EL (cell line): Measurements from ENCODE around the gene SOX10.

Experiments used
- DNase-seq: peaks from one replicate; pipeline ENCODE4 v3.0.0-alpha.2; 2016

SOX10 gene

GRCh38 chr22:38016182-38017151 lies 32.1 kb upstream of the SOX10 start:
- no peak for DNase-seq

GRCh38 chr22:38014083-38014482 lies 29.7 kb upstream of the SOX10 start:
- DNase-seq, result no peak

- DNase-seq, result peak; percentile 30
Observed at GRCh38 chr22:38012604-38013072, 28.3 kb upstream of the SOX10 start.

DNA sequence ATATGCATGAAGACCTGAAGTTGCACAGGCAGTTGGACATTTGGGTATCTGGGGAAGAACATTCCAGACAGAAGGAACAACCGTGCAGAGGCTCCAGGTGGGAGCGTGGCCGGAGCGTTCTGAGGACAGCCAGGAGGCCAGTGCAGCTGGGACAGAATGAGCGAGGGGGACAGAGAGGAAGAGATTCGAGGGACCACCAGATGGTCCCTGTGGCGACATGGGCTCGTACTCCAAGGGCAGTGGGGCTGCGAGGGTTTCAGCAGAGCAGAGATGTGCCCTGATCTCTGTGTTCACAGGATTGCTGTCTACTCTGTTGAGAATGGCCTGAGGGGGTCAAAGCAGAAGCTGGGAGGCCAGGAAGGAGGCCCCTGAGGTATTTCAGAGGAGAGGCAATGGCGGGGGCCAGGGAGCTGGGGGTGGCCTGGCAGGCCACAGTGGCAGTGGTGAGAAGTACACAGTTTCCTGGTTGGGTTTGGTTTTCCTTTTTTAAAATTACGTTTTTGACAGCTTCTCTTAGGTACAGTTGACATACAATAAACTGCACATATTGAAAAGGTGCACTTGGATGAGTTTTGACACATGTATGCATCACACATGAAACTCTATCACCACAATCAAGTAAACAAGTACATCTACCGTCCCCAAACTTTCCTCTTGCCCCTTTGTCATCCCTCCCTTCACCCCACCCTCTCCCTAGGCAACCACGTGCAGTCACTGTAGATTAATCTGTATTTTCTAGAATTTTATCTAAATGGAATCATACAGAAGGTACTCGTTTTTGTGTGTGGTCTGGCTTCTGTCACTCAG lies 24.8 kb upstream of the SOX10 start:
- DNase-seq, result no peak

DNA sequence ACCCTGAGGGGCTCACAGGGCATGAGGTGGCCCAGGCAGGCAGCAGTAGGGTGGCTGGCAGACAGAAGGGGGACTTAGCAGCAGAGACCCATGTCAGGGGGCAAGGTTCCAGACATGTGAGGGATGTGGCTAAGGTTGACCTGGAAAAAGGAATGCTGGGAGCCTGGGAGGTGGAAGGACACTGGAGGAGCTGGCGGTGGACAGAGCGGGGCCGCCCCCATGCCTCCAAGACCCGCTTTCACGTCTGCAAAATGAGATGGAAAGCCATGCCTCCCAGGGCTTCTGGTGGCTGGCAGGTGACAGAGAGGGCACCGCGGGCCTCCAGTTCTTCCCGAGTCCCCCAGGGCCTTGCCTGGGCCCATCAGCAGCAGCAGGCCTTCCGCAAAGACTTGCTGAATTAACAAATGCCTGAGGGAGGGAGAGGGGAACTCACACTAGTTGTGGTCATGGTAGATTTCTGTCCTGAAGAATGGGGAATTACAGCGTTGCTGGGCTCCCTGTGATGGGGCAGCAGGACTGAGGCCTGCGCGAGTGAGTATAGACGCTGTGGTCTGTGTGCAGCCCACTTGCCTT lies 23.1 kb upstream of the SOX10 start:
- DNase-seq, result no peak

- no peak for DNase-seq
Observed at GRCh38 chr22:38006906-38007305, 22.6 kb upstream of the SOX10 start.

GRCh38 chr22:38005943-38006342 lies 21.6 kb upstream of the SOX10 start:
- no peak for DNase-seq

GRCh38 chr22:37999640-38000272 lies 15.4 kb upstream of the SOX10 start:
- DNase-seq, result peak; percentile 66

DNA sequence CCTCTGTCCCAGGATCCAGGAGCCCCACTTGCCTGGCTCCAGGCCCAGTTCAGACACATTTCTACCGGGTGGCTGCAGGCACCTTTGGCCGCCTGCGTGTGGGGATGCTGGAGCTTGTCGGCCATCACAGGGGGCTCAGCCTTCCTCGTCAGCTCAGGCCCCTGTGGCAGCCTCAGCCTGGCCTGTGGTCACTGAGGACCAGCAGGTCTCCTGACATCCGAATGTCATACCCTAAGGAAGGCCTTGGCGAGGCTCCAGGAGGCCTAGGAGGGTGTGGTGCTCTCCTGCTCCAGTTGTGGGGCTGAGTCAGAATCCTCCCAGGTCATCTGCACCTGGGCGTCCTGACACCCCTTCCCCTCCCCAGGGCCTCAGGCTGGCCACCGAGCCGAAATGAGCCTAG lies 14.9 kb upstream of the SOX10 start:
- DNase-seq, result no peak

GRCh38 chr22:37998543-37998942 lies 14.2 kb upstream of the SOX10 start:
- DNase-seq, result no peak

GRCh38 chr22:37996515-37997246 lies 12.3 kb upstream of the SOX10 start:
- no peak for DNase-seq

DNA sequence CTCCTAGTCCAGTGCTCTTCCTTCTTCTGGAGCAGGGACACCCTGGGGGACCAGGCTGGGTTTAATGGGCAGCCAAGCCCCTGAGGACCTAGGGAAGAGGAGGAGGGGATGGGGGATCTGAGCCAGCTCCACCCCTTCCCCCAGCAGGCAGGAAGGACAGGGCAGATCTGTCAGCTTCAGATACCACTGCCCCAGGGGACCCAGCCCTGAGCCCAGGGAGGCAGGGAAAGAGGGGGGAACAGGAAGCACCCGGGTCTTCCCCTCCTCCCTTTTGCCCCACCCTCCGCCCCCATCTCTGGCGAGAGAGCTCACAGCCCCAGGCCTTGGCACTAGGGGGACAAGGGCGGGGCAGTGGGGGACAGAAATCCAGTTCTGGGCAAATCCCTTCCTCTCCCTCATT lies 11.7 kb upstream of the SOX10 start:
- DNase-seq, result no peak

GRCh38 chr22:37995460-37995859 lies 11.1 kb upstream of the SOX10 start:
- no peak for DNase-seq

- no peak for DNase-seq
Observed at GRCh38 chr22:37994982-37995381, 10.6 kb upstream of the SOX10 start.

GRCh38 chr22:37994049-37994448 lies 9.7 kb upstream of the SOX10 start:
- DNase-seq, result no peak

DNA sequence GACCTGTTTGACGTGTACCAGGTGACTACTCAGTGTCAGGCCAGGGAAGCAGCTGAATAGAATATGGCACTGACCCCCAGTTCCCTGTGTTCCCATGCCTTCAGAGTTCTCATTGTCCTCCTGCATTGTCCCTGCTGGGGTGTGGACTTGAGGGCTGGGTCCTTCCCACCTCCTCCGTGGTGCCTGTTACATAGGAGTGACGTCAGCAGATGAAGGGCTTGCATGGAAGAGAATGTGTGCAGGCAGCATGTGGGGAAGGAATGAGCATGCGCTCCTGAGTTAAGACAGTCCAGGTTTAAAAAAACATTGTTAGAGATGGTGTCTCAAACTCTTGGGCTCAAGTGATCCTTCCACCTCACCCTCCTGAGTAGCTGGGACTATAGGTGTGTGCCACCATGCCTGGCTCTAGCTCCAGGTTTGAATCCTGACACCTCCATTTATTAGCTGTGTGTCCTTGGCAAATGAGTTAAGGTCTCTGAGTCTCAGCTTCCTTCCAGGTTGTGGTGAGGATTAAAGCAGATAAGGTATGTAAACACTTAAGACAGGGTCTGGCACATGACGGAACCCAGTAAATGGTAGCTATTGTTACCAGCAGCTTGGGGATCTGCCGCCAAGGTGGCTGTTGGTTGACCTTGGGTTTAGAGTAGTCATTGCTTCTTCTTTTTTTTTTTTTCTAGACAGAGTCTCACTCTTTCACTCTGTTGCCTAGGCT lies 7.5 kb upstream of the SOX10 start:
- DNase-seq, result no peak

DNA sequence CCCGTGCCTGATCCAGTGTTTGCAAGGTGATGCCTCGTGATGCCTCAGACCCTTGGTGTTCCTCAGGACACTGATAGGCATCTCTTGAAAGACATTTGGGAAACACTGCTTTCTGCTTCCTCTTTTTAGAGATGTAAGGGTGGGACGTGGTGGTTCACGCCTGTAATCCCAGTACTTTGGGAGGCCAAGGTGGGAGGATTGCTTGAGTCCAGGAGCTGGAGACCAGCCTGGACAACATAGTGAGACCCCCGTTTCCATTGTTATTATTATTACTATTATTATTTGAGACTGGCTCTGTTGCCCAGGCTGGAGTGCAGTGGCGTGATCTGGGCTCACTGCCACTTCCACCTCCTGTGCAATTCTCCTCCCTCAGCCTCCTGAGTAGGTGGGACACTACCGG lies 6.5 kb upstream of the SOX10 start:
- DNase-seq, result no peak

GRCh38 chr22:37990301-37990700 lies 5.9 kb upstream of the SOX10 start:
- DNase-seq, result no peak

DNA sequence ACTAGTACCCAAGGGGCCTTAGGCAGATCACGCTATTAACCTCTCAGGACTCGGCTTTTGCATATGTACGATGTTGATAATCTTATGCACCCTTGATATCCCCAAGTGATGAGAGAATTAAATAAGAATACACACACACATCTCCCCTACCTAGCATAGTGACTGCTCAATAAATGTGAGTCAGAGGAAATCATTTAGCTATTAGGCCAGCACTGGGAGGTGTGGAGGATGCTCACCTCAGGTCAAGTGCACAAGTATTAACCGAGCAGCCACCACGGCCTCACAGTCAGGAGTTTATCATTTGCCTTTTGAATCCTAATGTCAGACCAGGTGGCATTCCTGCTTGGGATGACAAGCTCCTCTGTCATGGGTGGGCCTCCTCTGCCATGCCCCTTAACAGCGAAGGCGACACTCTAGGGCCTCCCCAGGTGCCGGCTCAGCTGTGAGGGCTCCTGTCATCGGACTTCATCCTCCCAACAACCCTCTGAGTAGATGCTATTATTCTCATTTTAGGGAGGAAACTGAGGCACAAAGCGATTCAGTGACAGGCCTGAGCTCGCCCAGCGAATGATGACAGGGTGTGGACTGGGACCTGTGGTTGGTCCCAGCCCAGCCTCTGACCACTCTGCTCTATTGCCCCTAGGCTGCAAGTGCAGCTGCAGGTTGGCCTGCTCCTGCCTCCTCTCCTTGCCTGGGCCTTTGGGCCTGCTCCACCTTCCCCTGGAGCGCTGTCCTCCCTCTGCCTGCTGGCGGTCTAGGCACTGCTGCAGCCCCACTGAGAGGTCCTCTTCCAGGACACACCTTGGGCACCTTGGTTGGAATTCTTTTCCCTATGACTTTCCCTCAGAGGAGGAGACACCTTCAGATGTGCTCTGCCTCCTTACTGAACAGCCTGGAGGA lies 5.0 kb upstream of the SOX10 start:
- no peak for DNase-seq

DNA sequence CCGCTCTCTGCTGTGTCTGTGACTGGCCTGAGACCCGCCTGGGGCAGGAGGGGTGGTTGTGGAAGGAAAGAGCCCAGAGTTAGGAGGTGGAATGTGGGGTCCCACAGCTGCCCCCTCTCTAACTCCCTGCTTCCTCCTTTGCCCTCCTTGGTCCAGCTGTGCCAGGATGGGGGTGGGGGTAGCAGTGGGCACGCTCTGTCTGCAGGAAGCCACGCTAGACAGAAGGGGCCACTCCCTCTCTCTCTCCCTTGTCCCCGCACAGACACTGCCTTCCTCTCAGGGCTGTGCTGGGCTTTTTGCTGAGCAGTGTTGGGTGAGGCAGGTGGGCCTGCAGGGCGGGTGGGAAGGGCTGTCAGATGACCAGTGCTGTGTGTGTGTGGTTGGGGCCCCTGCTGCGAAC lies 2.0 kb upstream of the SOX10 start:
- no peak for DNase-seq
